ENCODE results near the gene MYORG.

- TF ChIP-seq POLR2A (IDR thresholded peaks at IDR 0.05; ENCODE audit: low read length), result no peak
- no peak for TF ChIP-seq GATA1 (IDR thresholded peaks at IDR 0.05; ENCODE audit: low read depth, low read length)
These were observed 4.7 kb downstream of the MYORG start for GRCh38 chr9:34371886-34372466.
